Activated T-cell treated with anti-CD3 and anti-CD28 coated beads, Interleukin-2, amount 50 U/mL, for 4 hours (primary cell): ENCODE measurements around the gene GPR143. TPM values are rescaled to one million over a fixed set of nuclear protein-coding genes. Genes with fewer than 3 reads are reported as not detected.

Source experiments
- ATAC-seq, 2 donors: fragments of 200-7000 bp; cut with Tn5 transposase; one replicate each; pipeline ENCODE4 v1.10.0; 2021
- DNase-seq: peaks from one replicate; pipeline ENCODE4 v3.0.0-alpha.2; 2020
- H3K27me3 Mint-ChIP-seq: one replicate; pipeline ENCODE4 v1.8.0; 2021; ENCODE audit warnings: low read depth, mixed read lengths
- H3K36me3 Mint-ChIP-seq: one replicate; pipeline ENCODE4 v1.8.0; 2022; ENCODE audit warnings: mixed read lengths; ENCODE audit not compliant: insufficient read depth
- H3K4me1 Mint-ChIP-seq: one replicate; pipeline ENCODE4 v1.8.0; 2021; ENCODE audit warnings: low read depth, mixed read lengths
- H3K4me3 Mint-ChIP-seq: one replicate; pipeline ENCODE4 v1.8.0; 2021; ENCODE audit warnings: mild to moderate bottlenecking, moderate library complexity, mixed read lengths
- H3K9me3 Mint-ChIP-seq: one replicate; pipeline ENCODE4 v1.8.0; 2021; ENCODE audit warnings: mixed read lengths
- total RNA-seq, 3 donors: library from RNA; stranded (reverse); gene quantifications; one replicate each; pipeline ENCODE4 v1.2.1, GENCODE V29; 2021

GPR143 gene
- total RNA-seq, 3 donors from 2014 or later: not detected

GRCh38 chrX:9708086-9708485, 57.6 kb downstream of the GPR143 start:
- no peaks in the 10 kb centered on the region for H3K9me3 Mint-ChIP-seq
- no peaks in the 10 kb centered on the region for H3K27me3 Mint-ChIP-seq

GRCh38 chrX:9707306-9708033, 58.2 kb downstream of the GPR143 start:
- Mint-ChIP-seq H3K36me3 (peaks cover 26% of the 10 kb centered on the region), H3K9me3 (no peaks in the 10 kb centered on the region), H3K4me3 (no peak overlapping the region), H3K27me3 (no peaks in the 10 kb centered on the region), H3K4me1 (peaks cover 8% of the 10 kb centered on the region)
- no peak for ATAC-seq
- DNase-seq: no peak

More at GRCh38 chrX:9708086-9708485, 57.6 kb downstream of the GPR143 start:
- no peak for ATAC-seq
- Mint-ChIP-seq H3K4me3 (no peak overlapping the region), H3K36me3 (peaks cover 28% of the 10 kb centered on the region), H3K4me1 (peaks cover 8% of the 10 kb centered on the region)
- DNase-seq: no peak

GRCh38 chrX:9706421-9706820, 59.2 kb downstream of the GPR143 start:
- ATAC-seq: no peak
- H3K27me3 Mint-ChIP-seq: no peaks in the 10 kb centered on the region
- DNase-seq: no peak
- peaks cover 28% of the 10 kb centered on the region for H3K36me3 Mint-ChIP-seq
- H3K4me1 Mint-ChIP-seq: peaks cover 8% of the 10 kb centered on the region
- no peaks in the 10 kb centered on the region for H3K9me3 Mint-ChIP-seq
- no peak overlapping the region for H3K4me3 Mint-ChIP-seq

GRCh38 chrX:9704876-9705465, 60.7 kb downstream of the GPR143 start:
- H3K36me3 Mint-ChIP-seq: peaks cover 37% of the 10 kb centered on the region
- H3K9me3 Mint-ChIP-seq: no peaks in the 10 kb centered on the region
- no peaks in the 10 kb centered on the region for H3K27me3 Mint-ChIP-seq
- no peak overlapping the region for H3K4me3 Mint-ChIP-seq
- peaks cover 8% of the 10 kb centered on the region for H3K4me1 Mint-ChIP-seq
- DNase-seq (no peak), ATAC-seq (no peak)

GRCh38 chrX:9703406-9703805, 62.2 kb downstream of the GPR143 start:
- ATAC-seq (no peak), DNase-seq (no peak)
- no peaks in the 10 kb centered on the region for H3K9me3 Mint-ChIP-seq
- H3K27me3 Mint-ChIP-seq: no peaks in the 10 kb centered on the region
- peaks cover 37% of the 10 kb centered on the region for H3K36me3 Mint-ChIP-seq
- peaks cover 3% of the 10 kb centered on the region for H3K4me1 Mint-ChIP-seq
- H3K4me3 Mint-ChIP-seq: no peak overlapping the region

GRCh38 chrX:9701790-9702189, 63.9 kb downstream of the GPR143 start:
- ATAC-seq (no peak), DNase-seq (no peak)
- Mint-ChIP-seq H3K27me3 (no peaks in the 10 kb centered on the region), H3K4me1 (no peaks in the 10 kb centered on the region), H3K9me3 (no peaks in the 10 kb centered on the region), H3K4me3 (no peak overlapping the region), H3K36me3 (peaks cover 41% of the 10 kb centered on the region)

GRCh38 chrX:9700555-9700954, 65.1 kb downstream of the GPR143 start:
- Mint-ChIP-seq H3K36me3 (peaks cover 44% of the 10 kb centered on the region), H3K27me3 (no peaks in the 10 kb centered on the region), H3K4me1 (no peaks in the 10 kb centered on the region), H3K9me3 (no peaks in the 10 kb centered on the region), H3K4me3 (no peak overlapping the region)
- ATAC-seq: no peak
- DNase-seq: no peak

- H3K4me3 Mint-ChIP-seq: no peak overlapping the region
- ATAC-seq (no peak), DNase-seq (no peak)
- H3K4me1 Mint-ChIP-seq: peaks cover under 1% of the 10 kb centered on the region
- no peaks in the 10 kb centered on the region for H3K9me3 Mint-ChIP-seq
- H3K36me3 Mint-ChIP-seq: peaks cover 32% of the 10 kb centered on the region
- H3K27me3 Mint-ChIP-seq: no peaks in the 10 kb centered on the region
Observed at GRCh38 chrX:9698576-9698975, 67.1 kb downstream of the GPR143 start.

GRCh38 chrX:9693307-9694001, 72.2 kb downstream of the GPR143 start:
- peak in 1 of 2 donors; percentile 34 for ATAC-seq

GRCh38 chrX:9690046-9690445, 75.6 kb downstream of the GPR143 start:
- no peak for DNase-seq
- H3K9me3 Mint-ChIP-seq: no peaks in the 10 kb centered on the region
- peaks cover 2% of the 10 kb centered on the region for H3K4me1 Mint-ChIP-seq
- no peak for ATAC-seq
- peaks cover 31% of the 10 kb centered on the region for H3K36me3 Mint-ChIP-seq
- no peaks in the 10 kb centered on the region for H3K27me3 Mint-ChIP-seq
- H3K4me3 Mint-ChIP-seq: no peak overlapping the region

More at GRCh38 chrX:9693307-9694001, 72.2 kb downstream of the GPR143 start:
- H3K27me3 Mint-ChIP-seq: no peaks in the 10 kb centered on the region
- DNase-seq: no peak
- peaks cover 18% of the 10 kb centered on the region for H3K36me3 Mint-ChIP-seq
- no peak overlapping the region for H3K4me3 Mint-ChIP-seq
- peaks cover 2% of the 10 kb centered on the region for H3K4me1 Mint-ChIP-seq
- H3K9me3 Mint-ChIP-seq: no peaks in the 10 kb centered on the region

GRCh38 chrX:9688833-9689232, 76.8 kb downstream of the GPR143 start:
- H3K36me3 Mint-ChIP-seq: peaks cover 32% of the 10 kb centered on the region
- H3K27me3 Mint-ChIP-seq: no peaks in the 10 kb centered on the region
- ATAC-seq (no peak), DNase-seq (no peak)
- H3K4me1 Mint-ChIP-seq: peaks cover 2% of the 10 kb centered on the region
- H3K4me3 Mint-ChIP-seq: no peak overlapping the region
- no peaks in the 10 kb centered on the region for H3K9me3 Mint-ChIP-seq

GRCh38 chrX:9687899-9688298, 77.7 kb downstream of the GPR143 start:
- no peaks in the 10 kb centered on the region for H3K4me1 Mint-ChIP-seq
- peaks cover 28% of the 10 kb centered on the region for H3K36me3 Mint-ChIP-seq
- H3K4me3 Mint-ChIP-seq: no peak overlapping the region
- no peaks in the 10 kb centered on the region for H3K9me3 Mint-ChIP-seq
- no peak for ATAC-seq
- DNase-seq: no peak
- no peaks in the 10 kb centered on the region for H3K27me3 Mint-ChIP-seq

GRCh38 chrX:9683350-9683749, 82.3 kb downstream of the GPR143 start:
- Mint-ChIP-seq H3K27me3 (no peaks in the 10 kb centered on the region), H3K4me1 (no peaks in the 10 kb centered on the region), H3K9me3 (no peaks in the 10 kb centered on the region), H3K36me3 (peaks cover 26% of the 10 kb centered on the region), H3K4me3 (no peak overlapping the region)
- DNase-seq: no peak
- no peak for ATAC-seq

- H3K36me3 Mint-ChIP-seq: peaks cover 21% of the 10 kb centered on the region
- no peak overlapping the region for H3K4me3 Mint-ChIP-seq
- no peaks in the 10 kb centered on the region for H3K27me3 Mint-ChIP-seq
- H3K9me3 Mint-ChIP-seq: no peaks in the 10 kb centered on the region
- peaks cover 4% of the 10 kb centered on the region for H3K4me1 Mint-ChIP-seq
- no peak for DNase-seq
- no peak for ATAC-seq
Observed at GRCh38 chrX:9682861-9683260, 82.8 kb downstream of the GPR143 start.

- Mint-ChIP-seq H3K27me3 (no peaks in the 10 kb centered on the region), H3K36me3 (peaks cover 21% of the 10 kb centered on the region), H3K9me3 (no peaks in the 10 kb centered on the region), H3K4me1 (peaks cover 8% of the 10 kb centered on the region), H3K4me3 (no peak overlapping the region)
- no peak for ATAC-seq
- DNase-seq: no peak
Observed at GRCh38 chrX:9682456-9682855, 83.2 kb downstream of the GPR143 start.
